ENCODE measurements around the gene PRKCG.
"Not testable (repeated sequence)": the region's sequence is repeated elsewhere in the genome, so short reads cannot be mapped to it uniquely, and the experiment has no call there.

- TF ChIP-seq CTCF (conservative IDR thresholded peaks at IDR 0.05; ENCODE audit: low read length); EZH2phosphoT487 (IDR thresholded peaks at IDR 0.05; ENCODE audit: borderline replicate concordance, low read depth, low read length): not testable (repeated sequence)
Measured at GRCh38 chr19:53840241-53840640, 41.8 kb upstream of the PRKCG start.
